DMS53 treated with DMSO at 0.1 percent for 48 hours (cell line): Measurements from ENCODE around the gene TMEM170A.

Experiments used
- DNase-seq: peaks from one replicate; lab custom pipeline; 2025; ENCODE audit not compliant: unreplicated experiment; lab: John Stamatoyannopoulos, UW

TMEM170A gene

GRCh38 chr16:75482434-75483205, 18.1 kb upstream of the TMEM170A start:
- DNase-seq = no peak

- no peak for DNase-seq
Measured at GRCh38 chr16:75481475-75481874, 17.0 kb upstream of the TMEM170A start.

- no peak for DNase-seq
Measured at GRCh38 chr16:75479421-75479990, 15.0 kb upstream of the TMEM170A start.

- no peak for DNase-seq
Measured at GRCh38 chr16:75478480-75479345, 14.2 kb upstream of the TMEM170A start.

- no peak for DNase-seq
Measured at GRCh38 chr16:75477680-75478473, 13.4 kb upstream of the TMEM170A start.

- no peak for DNase-seq
Measured at GRCh38 chr16:75476817-75477216, 12.3 kb upstream of the TMEM170A start.

GRCh38 chr16:75475420-75475847, 10.9 kb upstream of the TMEM170A start:
- no peak for DNase-seq

GRCh38 chr16:75472908-75473877, 8.7 kb upstream of the TMEM170A start:
- DNase-seq = no peak

GRCh38 chr16:75471723-75472633, 7.5 kb upstream of the TMEM170A start:
- peak; percentile 45 for DNase-seq

- DNase-seq = no peak
Measured at GRCh38 chr16:75466760-75467159, 2.3 kb upstream of the TMEM170A start.

GRCh38 chr16:75463389-75464121, 934 bp downstream of the TMEM170A start:
- DNase-seq = peak; percentile 2

- DNase-seq = no peak
Measured at GRCh38 chr16:75462806-75463205, 1.7 kb downstream of the TMEM170A start.

GRCh38 chr16:75461575-75461974, 2.9 kb downstream of the TMEM170A start:
- DNase-seq = no peak

GRCh38 chr16:75460446-75460845, 4.0 kb downstream of the TMEM170A start:
- no peak for DNase-seq

GRCh38 chr16:75459691-75460090, 4.8 kb downstream of the TMEM170A start:
- no peak for DNase-seq

GRCh38 chr16:75458439-75458838, 6.0 kb downstream of the TMEM170A start:
- DNase-seq = no peak

- no peak for DNase-seq
Measured at GRCh38 chr16:75458029-75458428, 6.5 kb downstream of the TMEM170A start.

GRCh38 chr16:75457485-75458021, 6.9 kb downstream of the TMEM170A start:
- DNase-seq = no peak
